Measurements from ENCODE around the gene POU6F2.

Gene POU6F2

DNA sequence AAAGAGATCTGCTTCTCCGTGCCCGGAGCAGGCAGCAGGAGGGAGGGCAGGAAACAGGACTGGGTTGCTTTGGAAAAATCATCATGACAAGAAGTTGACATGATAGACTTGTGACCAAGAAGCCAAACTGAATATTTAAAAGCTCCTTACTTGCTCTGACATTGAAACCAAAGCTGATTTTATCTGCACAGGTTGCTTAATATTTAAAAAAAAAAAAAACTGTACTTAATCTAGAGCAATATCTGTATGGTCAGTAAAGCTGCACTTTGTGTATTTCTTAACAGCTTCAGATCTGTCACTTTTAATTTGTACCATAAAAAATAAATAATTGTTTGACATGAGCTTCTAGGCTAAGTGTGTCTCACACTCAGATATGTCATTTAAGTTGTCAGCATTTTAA is 490.6 kb downstream of the POU6F2 start:
- no peak overlapping the region for H3K27ac Mint-ChIP-seq
- H3K4me3 Mint-ChIP-seq, result no peak overlapping the region
- H3K9me3 Mint-ChIP-seq (ENCODE audit: low read depth), result no peaks in the 10 kb centered on the region
- H3K4me1 Mint-ChIP-seq (ENCODE audit: low read depth), result peaks cover 5% of the 10 kb centered on the region
- no peaks in the 10 kb centered on the region for H3K36me3 Mint-ChIP-seq
- peaks cover 4% of the 10 kb centered on the region for H3K27me3 Mint-ChIP-seq

DNA sequence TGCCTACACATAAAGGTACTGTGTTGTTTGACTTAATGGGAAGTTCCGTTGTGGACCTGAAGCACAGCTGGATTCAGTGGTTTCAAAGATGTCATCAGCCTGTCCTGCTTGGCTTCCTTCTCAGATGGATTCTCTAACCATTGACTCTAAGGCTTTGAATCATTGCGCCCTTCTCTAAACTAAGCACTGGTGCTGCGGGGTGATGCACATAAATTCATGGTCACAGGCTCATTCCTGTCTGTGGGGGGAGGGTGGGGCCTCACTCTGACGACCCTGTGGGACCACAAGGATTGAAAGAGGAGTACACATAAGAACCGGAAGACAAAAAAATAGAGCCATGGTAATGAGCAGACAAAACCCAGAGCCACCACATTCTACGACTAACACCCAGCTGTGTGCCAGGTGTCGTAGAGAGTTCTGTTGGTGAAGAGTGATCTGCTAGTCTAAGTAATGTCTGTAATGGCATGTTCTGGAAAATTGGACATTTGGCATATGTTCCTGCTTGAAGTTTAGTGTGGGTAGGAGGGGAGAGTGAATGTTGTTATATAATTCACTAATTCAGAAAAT is 491.2 kb downstream of the POU6F2 start:
- Mint-ChIP-seq H3K36me3 (no peaks in the 10 kb centered on the region), H3K4me3 (no peak overlapping the region), H3K27ac (no peak overlapping the region), H3K4me1 (ENCODE audit: low read depth) (peaks cover 5% of the 10 kb centered on the region), H3K27me3 (peaks cover 4% of the 10 kb centered on the region), H3K9me3 (ENCODE audit: low read depth) (no peaks in the 10 kb centered on the region)

DNA sequence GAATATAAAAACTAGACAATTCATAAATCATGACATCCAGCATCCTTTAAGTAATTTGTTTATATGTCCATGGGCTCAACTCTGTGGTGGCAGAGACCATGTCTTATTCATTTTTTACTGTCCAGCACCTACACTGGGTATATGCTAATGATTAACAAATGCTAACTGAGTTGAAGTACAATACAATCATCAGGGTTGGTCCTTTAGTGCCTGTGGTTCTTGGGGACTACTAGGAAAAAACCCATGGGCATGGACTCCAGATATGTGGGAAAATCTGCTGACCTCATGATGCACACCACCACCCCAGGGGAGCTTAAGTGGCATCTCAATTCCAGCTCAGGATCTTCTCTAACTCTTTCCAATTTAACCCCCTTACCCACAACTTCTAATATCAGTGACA is 503.2 kb downstream of the POU6F2 start:
- Mint-ChIP-seq H3K4me3 (no peak overlapping the region), H3K4me1 (ENCODE audit: low read depth) (no peaks in the 10 kb centered on the region), H3K27me3 (peaks cover 5% of the 10 kb centered on the region), H3K36me3 (no peaks in the 10 kb centered on the region), H3K9me3 (ENCODE audit: low read depth) (no peaks in the 10 kb centered on the region), H3K27ac (no peak overlapping the region)

GRCh38 chr7:39488467-39489393 is 511.0 kb downstream of the POU6F2 start:
- H3K9me3 Mint-ChIP-seq (ENCODE audit: low read depth), result no peaks in the 10 kb centered on the region
- H3K27me3 Mint-ChIP-seq, result peaks cover 26% of the 10 kb centered on the region
- H3K4me1 Mint-ChIP-seq (ENCODE audit: low read depth), result no peaks in the 10 kb centered on the region

DNA sequence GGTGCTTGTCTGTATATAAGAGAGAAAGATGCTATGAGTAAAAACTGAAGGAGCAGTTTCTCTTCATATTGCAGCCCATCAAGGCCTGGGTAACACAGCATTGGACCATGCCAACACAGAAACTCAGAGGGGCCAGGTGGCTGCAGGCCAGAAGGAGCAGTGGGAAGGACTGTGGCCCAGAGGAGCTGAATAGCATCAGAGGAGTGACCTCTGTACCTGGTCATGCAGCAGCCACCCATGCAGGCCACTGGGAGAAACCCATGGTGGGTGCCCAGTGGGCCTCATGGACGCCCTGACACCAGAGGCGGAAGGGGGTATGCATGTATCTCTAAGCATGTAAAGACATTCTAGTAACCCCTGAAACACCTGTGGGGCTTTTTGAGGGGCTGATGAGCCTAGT is 512.6 kb downstream of the POU6F2 start:
- no peaks in the 10 kb centered on the region for H3K36me3 Mint-ChIP-seq
- H3K27ac Mint-ChIP-seq, result no peak overlapping the region
- H3K4me1 Mint-ChIP-seq (ENCODE audit: low read depth), result no peaks in the 10 kb centered on the region
- H3K9me3 Mint-ChIP-seq (ENCODE audit: low read depth), result no peaks in the 10 kb centered on the region
- H3K27me3 Mint-ChIP-seq, result peaks cover 24% of the 10 kb centered on the region
- no peak overlapping the region for H3K4me3 Mint-ChIP-seq

More at GRCh38 chr7:39488467-39489393, 511.0 kb downstream of the POU6F2 start:
- no peaks in the 10 kb centered on the region for H3K36me3 Mint-ChIP-seq
- H3K4me3 Mint-ChIP-seq, result no peak overlapping the region
- no peak overlapping the region for H3K27ac Mint-ChIP-seq

- no peak overlapping the region for H3K27ac Mint-ChIP-seq
- no peak overlapping the region for H3K4me3 Mint-ChIP-seq
- no peaks in the 10 kb centered on the region for H3K36me3 Mint-ChIP-seq
- H3K27me3 Mint-ChIP-seq, result peaks cover 14% of the 10 kb centered on the region
- no peaks in the 10 kb centered on the region for H3K4me1 Mint-ChIP-seq (ENCODE audit: low read depth)
- H3K9me3 Mint-ChIP-seq (ENCODE audit: low read depth), result no peaks in the 10 kb centered on the region
Observed at GRCh38 chr7:39493934-39494333, 516.2 kb downstream of the POU6F2 start.

DNA sequence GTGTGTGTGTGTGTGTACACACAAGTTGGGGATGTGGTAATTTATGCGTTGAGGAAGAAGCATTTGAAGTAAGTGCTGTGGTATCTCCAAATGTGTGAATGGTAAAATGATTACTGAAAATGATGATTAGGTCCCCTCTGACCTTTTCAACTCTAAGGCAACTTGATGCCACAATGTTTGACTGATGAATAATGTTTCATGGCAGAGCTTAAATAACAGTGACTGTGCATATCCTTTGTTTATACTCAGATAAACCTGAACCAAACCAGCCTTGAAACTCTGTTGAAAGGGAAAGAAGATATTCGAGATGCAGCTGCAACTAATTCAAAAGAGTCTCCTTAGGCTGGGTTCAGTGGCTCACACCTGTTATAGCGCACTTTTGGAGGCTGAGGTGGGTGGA is 523.6 kb downstream of the POU6F2 start:
- Mint-ChIP-seq H3K27ac (no peak overlapping the region), H3K27me3 (peaks cover 10% of the 10 kb centered on the region), H3K4me3 (no peak overlapping the region), H3K4me1 (ENCODE audit: low read depth) (peaks cover 2% of the 10 kb centered on the region), H3K9me3 (ENCODE audit: low read depth) (no peaks in the 10 kb centered on the region), H3K36me3 (peaks cover 2% of the 10 kb centered on the region)

GRCh38 chr7:39504963-39505362 is 527.3 kb downstream of the POU6F2 start:
- peaks cover 2% of the 10 kb centered on the region for H3K4me1 Mint-ChIP-seq (ENCODE audit: low read depth)
- H3K36me3 Mint-ChIP-seq, result peaks cover 2% of the 10 kb centered on the region
- no peak overlapping the region for H3K27ac Mint-ChIP-seq
- H3K4me3 Mint-ChIP-seq, result no peak overlapping the region
- H3K9me3 Mint-ChIP-seq (ENCODE audit: low read depth), result no peaks in the 10 kb centered on the region
- peaks cover 10% of the 10 kb centered on the region for H3K27me3 Mint-ChIP-seq

GRCh38 chr7:39507866-39508551 is 530.3 kb downstream of the POU6F2 start:
- H3K4me3 Mint-ChIP-seq, result no peak overlapping the region
- no peaks in the 10 kb centered on the region for H3K9me3 Mint-ChIP-seq (ENCODE audit: low read depth)
- H3K36me3 Mint-ChIP-seq, result no peaks in the 10 kb centered on the region
- H3K4me1 Mint-ChIP-seq (ENCODE audit: low read depth), result peaks cover 2% of the 10 kb centered on the region
- H3K27me3 Mint-ChIP-seq, result peaks cover 2% of the 10 kb centered on the region
- no peak overlapping the region for H3K27ac Mint-ChIP-seq

GRCh38 chr7:39509436-39509835 is 531.7 kb downstream of the POU6F2 start:
- Mint-ChIP-seq H3K36me3 (no peaks in the 10 kb centered on the region), H3K9me3 (ENCODE audit: low read depth) (no peaks in the 10 kb centered on the region), H3K4me3 (no peak overlapping the region), H3K27me3 (peaks cover 2% of the 10 kb centered on the region), H3K4me1 (ENCODE audit: low read depth) (peaks cover 2% of the 10 kb centered on the region), H3K27ac (no peak overlapping the region)

GRCh38 chr7:39509912-39510311 is 532.2 kb downstream of the POU6F2 start:
- peaks cover 2% of the 10 kb centered on the region for H3K27me3 Mint-ChIP-seq
- no peaks in the 10 kb centered on the region for H3K4me1 Mint-ChIP-seq (ENCODE audit: low read depth)
- no peak overlapping the region for H3K27ac Mint-ChIP-seq
- H3K9me3 Mint-ChIP-seq (ENCODE audit: low read depth), result no peaks in the 10 kb centered on the region
- H3K4me3 Mint-ChIP-seq, result no peak overlapping the region
- H3K36me3 Mint-ChIP-seq, result no peaks in the 10 kb centered on the region

DNA sequence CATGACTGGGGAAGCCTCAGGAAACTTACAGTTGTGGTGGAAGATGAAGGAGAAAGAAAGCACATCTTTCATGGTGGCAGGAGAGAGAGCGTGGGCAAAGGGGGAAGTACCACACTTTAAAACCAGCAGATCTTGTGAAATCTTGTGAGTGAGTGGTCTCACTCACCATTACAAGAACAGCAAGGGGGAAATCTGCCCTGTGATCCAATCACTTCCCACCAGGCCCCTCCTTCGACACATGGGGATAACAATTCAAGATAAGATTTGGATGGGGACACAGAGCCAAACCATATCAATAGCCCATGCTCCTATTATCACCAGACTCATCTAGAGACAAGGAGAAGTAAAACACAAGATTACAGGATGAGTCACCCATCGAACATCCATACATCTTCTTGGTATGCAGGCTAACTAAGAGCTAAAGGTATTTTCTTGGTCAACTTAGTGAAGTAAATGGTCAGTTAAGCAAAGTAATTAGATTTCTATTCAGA is 533.2 kb downstream of the POU6F2 start:
- no peak overlapping the region for H3K27ac Mint-ChIP-seq
- H3K4me1 Mint-ChIP-seq (ENCODE audit: low read depth), result no peaks in the 10 kb centered on the region
- H3K4me3 Mint-ChIP-seq, result no peak overlapping the region

DNA sequence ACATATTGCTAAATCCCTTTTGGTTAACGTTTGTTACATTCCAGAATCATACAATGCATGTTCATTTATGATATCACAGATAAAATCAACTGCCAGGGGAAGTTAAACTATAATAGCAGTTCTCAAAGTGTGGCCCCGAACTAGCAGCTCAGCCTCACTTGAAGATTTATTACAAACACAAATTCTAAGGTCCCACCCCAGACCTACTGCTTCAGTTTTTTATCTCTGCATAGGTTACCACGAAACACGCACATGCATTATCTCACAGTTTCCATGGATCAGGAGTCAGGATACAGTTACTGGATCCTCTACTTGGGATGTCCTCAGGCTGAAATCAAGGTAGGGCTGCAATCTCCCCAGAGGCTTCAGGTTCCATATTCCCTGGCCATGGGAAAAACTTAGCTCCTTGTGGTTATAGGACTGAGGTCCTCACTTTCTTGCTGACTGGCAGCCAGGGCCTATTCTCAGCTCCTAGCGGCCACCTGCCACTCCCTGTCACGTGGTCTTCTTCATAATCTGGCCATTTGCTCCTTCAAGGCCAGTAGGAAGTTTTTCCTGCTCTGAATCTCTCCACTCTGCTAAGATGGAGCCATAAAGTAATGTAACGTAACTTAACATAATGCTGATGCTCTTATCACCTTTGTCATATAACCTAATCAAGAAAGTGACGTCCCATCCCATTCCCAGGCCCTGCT is 538.0 kb downstream of the POU6F2 start:
- Mint-ChIP-seq H3K27ac (no peak overlapping the region), H3K4me3 (no peak overlapping the region), H3K36me3 (no peaks in the 10 kb centered on the region), H3K4me1 (ENCODE audit: low read depth) (peaks cover 2% of the 10 kb centered on the region), H3K27me3 (no peaks in the 10 kb centered on the region), H3K9me3 (ENCODE audit: low read depth) (no peaks in the 10 kb centered on the region)

More for the DNA sequence above, 533.2 kb downstream of the POU6F2 start:
- peaks cover 2% of the 10 kb centered on the region for H3K27me3 Mint-ChIP-seq
- no peaks in the 10 kb centered on the region for H3K36me3 Mint-ChIP-seq
- H3K9me3 Mint-ChIP-seq (ENCODE audit: low read depth), result no peaks in the 10 kb centered on the region

- Mint-ChIP-seq H3K27ac (no peak overlapping the region), H3K36me3 (no peaks in the 10 kb centered on the region), H3K4me3 (no peak overlapping the region), H3K4me1 (ENCODE audit: low read depth) (peaks cover 2% of the 10 kb centered on the region), H3K27me3 (no peaks in the 10 kb centered on the region), H3K9me3 (ENCODE audit: low read depth) (no peaks in the 10 kb centered on the region)
Observed at GRCh38 chr7:39516498-39516897, 538.8 kb downstream of the POU6F2 start.
